ENCODE results near the gene CHI3L2.

CHI3L2 gene, protein sequence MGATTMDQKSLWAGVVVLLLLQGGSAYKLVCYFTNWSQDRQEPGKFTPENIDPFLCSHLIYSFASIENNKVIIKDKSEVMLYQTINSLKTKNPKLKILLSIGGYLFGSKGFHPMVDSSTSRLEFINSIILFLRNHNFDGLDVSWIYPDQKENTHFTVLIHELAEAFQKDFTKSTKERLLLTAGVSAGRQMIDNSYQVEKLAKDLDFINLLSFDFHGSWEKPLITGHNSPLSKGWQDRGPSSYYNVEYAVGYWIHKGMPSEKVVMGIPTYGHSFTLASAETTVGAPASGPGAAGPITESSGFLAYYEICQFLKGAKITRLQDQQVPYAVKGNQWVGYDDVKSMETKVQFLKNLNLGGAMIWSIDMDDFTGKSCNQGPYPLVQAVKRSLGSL

GRCh38 chr1:111227434-111227833 lies at the start of gene CHI3L2:
Gene CHI3L2 (plus strand): TSS chr1:111227713. CDS start chr1:111227730, 17 bp downstream.
- DNase-seq (ENCODE audit: low read depth in 2 of 2) = no peak

DNA sequence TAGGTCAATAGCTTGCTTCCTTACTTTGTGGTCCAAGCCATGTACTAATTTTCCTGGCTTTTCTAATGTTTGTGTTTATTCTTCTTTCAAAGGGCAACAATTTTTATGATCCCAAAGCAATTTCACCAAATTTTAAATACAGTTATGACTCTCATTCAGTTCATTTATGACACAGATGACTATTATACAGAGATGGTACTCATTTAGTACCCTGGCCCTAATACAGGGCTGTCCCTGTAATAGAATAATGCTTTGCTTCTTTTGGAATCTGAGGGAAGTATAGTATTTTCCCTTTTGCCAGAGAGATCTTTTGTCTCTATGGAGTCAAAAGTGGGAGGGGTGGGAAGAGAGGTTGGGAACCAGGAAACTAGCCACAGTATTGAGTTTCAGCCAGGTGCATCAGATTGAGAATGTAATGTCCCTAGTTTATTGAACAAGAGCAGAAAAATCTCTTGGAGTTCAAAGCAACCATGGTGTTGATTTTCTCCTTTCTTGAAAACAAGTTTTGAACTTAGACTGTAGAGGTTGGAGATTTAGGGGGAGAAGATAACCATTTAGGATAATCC lies 47.5 kb upstream of the CHI3L2 start:
- DNase-seq (ENCODE audit: low read depth in 2 of 2) = no peak

GRCh38 chr1:111182052-111182451 lies 45.5 kb upstream of the CHI3L2 start:
- no peak for DNase-seq (ENCODE audit: low read depth in 2 of 2)

- DNase-seq (ENCODE audit: low read depth in 2 of 2) = no peak
Measured at GRCh38 chr1:111183308-111184069, 44.0 kb upstream of the CHI3L2 start.

DNA sequence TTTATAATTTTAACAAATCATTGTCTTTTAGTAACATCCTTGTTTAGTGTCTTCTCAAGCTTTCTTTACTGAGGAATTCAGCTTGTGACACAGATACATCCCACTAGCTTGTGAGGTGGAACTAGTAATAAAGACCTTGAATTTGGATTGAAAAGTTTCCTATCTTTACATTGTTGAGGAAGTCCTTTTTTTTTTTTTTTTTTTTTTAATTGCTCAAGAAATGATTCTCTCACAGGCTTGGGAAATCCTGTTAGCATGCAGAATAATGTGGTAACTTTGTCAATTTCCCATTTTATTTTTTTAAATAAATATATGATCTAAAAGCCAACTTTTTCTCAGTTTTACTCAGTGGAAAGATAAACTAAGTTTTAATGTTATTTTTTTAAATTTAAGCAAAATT lies 42.9 kb upstream of the CHI3L2 start:
- no peak for DNase-seq (ENCODE audit: low read depth in 2 of 2)

- no peak for DNase-seq (ENCODE audit: low read depth in 2 of 2)
Measured at GRCh38 chr1:111190931-111191451, 36.5 kb upstream of the CHI3L2 start.

DNA sequence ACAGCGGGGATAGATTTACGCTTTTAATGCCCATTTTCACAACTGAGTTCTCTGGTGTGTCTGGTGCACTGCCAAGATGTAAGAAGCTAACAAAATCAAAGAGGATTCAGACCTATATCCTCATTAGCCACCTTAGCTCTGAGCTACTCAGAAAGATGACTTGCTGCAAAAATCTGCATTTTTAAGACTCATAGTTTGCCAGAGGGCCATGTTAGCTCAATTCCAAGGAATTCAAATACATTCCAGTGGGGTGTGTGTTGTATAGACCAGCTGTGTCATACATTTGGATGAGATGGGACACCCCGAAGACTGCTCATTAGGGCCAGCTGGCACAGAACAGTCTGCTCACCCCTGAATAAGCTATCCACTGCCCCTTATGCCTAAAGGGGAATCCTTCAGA lies 36.0 kb upstream of the CHI3L2 start:
- no peak for DNase-seq (ENCODE audit: low read depth in 2 of 2)

DNA sequence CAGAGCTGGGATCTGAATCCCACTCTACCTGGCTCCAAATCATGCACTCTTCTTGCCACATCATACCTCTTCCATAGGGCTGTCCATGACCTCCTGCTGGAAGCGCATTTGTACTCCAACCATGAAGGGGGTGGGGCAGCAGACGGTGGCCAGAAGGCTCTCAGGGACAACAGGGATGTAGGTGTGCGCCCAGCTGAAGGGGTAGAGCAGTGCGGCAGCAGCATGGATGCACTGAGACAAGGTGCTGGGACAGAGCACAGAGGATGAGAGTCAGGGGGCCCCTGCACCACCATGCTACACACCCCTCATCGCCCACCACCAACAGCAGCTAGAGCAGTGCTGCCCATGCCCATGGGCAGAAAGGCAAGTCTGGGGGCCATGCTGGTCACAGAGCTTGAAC lies 35.4 kb upstream of the CHI3L2 start:
- no peak for DNase-seq (ENCODE audit: low read depth in 2 of 2)

DNA sequence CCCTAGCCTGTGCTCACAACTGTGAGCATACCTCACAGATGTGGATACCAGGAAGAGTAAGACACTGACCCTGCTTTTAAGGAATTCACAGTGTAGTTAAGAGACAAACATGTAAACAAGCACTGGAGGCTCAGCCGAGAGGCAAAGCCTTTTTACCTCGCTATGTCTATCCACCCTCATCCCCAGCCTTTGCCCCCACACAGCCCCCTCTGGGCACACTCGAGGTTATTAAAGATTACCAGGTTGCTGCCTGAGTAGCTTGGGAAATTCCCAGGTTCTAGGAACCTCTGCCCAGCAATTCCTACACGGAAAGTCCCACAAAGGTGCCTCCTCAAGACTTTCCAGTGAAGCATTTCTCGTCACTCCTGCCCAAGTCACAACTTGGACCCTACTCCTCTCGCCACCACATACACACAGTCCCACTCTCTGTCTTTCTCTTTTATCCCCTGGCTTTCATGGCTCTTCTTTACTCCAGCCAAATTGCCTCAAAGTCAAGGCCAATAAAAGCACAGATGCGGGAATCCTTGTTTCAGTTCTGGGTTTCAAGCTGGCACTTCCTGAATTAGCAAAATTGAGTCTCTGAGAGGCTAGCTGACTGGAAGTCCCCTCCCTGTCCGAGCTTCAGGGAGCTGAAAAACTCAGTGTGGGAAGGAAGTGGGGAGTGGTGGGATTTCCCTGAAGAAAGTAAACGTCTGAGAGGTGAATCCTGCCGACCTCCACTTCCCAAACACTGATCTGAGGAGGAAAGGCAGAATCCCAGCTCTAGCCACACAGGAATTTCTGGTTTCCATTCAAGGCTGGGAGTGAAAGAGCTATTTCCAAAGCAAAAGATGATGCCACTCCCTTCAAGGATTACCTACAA lies 34.6 kb upstream of the CHI3L2 start:
- DNase-seq (ENCODE audit: low read depth in 2 of 2) = no peak

GRCh38 chr1:111193712-111194480 lies 33.6 kb upstream of the CHI3L2 start:
- DNase-seq (ENCODE audit: low read depth in 2 of 2) = no peak

DNA sequence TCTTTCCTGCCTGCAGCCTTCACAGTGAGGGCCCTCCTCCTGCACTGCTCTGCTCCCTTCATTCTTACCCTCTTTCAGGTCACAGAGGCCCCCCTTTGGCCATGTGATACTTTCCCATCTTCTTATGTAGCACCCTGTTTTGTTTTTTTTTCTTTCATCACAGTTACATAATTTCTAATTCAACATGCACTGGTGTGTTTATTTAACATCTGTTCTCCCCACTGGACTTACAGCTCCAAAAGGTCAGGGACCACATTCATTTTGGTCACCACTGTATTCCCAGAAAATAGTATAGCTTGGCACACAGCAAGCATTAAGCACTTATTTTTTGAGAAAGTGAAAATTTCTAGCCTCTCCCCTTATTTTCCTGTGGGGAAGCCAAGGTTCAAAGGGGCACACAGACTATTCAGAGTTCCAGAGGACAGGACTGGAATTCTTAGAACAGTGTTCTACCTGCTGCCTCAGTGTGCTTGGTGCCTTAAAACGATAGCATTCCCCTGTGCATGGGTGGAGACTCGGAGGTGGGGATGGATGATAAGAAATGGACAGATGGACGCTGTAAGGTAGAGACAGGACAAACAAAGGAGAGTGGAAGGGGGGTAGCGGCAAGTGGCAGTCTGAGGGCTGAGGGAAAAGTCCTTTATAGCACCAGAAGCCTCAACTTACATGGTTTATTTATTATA lies 32.4 kb upstream of the CHI3L2 start:
- no peak for DNase-seq (ENCODE audit: low read depth in 2 of 2)

- DNase-seq (ENCODE audit: low read depth in 2 of 2) = no peak
Measured at GRCh38 chr1:111196213-111196612, 31.3 kb upstream of the CHI3L2 start.

DNA sequence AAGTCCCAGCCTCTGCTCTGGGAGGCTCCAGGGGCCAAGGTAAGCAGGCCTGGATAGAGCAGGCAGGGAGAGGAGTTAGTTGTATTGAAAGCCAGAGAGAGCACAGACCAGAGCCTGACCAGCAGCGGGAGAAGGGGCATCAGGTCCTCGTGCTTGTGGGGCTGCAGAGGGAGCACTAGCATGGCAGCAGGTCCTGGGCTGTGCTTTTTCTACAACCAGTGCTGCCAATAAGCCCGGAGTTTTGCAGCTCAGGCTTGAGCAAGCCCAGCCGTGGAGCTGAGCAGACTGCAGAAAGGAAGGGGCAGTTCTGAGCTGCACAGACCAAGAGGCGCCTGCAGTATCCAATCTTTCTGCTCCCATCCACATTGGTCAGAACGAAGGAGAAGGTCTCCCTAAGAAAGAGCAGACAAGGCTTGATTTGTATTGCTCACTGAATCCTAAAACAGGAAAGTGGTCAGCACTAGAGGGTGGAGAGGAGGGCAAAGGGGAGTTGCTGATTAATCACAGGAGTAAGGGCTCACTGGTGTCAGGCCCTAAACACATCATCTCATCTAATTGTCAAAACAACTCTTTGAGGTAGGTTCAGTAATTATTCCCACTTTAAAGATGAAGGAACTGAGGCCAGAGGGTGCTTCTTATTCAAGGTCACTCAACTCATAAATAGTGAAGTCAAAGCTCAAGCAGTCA lies 29.8 kb upstream of the CHI3L2 start:
- DNase-seq (ENCODE audit: low read depth in 2 of 2) = peak in 1 of 2 donors; percentile 51

DNA sequence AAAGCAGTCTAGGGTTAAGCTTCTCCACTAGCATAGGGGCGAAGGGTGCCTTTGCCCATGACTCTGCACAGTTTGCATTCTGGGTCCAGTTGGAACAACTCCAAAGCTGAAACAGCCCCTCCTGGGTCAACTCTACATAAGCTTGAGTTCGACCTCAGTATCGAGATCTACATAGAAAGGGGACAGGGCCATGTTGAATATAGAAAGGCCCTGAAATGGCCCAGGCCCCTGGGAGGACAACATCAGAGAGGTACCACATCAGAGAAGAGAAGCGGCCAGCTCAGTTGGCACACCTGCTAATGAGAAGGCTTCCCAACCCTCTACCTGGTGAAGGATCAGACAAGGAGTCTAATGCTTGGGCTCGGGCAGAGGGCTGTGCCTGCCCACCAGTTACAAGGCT lies 28.7 kb upstream of the CHI3L2 start:
- DNase-seq (ENCODE audit: low read depth in 2 of 2) = no peak

DNA sequence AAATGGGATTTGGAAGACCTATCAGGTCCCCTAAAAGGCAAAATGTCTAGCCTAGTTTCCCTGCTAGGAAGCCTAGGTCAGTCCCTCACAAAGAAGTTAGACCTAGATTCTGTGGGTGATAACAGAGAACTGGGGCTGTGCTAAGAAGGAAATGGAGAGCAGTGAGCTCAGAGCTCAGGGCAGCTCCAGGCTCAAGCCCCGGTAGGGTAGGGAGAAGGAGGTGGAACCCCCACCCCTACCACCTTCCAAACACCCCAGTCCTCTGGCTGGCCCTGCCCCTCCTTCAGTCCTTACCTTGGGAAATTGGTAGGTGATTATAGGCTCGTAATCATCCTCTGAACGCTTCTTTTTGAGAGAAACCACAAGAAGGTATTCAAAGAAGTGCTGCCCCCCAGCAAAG lies 28.2 kb upstream of the CHI3L2 start:
- DNase-seq (ENCODE audit: low read depth in 2 of 2) = no peak

DNA sequence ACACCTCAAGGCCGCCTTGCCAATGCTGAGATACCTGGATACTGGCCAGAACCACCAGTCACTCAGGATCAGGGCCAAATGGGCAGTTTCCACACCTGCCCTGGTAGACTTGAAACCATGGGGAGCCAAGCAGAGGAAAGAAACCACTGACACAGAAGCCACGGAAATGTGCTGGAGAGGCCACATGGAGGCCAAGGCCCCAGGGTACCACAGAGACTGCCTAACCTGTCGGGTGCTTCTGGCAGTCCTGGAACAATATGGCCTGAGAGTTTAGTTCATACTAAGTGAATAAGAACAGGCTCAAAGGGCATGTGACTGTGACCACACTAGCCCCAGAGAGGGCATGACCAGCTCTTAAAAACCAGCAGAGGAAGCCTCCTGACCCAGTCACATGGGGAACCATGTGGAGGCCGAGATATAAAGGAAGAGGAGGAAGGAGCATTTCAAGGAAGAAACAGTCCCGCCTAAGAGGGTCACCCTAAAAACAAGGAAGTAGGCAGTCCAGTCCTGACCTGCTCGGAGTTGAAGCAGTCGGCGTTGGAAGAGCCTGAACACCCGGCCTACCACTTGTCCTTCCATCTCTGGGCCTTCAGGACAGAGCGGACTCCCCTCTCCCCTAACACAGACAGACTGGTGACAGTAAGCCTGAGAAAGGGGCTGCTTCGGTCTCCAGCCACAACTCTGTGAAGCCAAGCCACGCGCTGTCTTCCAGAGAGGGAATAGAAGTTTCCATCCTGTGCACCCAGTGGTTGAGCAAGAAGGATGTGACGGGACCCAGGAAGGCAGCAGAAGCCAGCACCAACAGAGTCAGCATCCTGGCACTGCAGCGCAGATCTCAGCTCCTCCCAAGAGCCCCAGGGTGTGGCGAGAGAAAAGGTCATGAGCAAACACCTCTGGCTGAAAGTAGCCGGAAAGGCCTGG lies 27.4 kb upstream of the CHI3L2 start, which contains the start of gene DENND2D:
DENND2D (minus strand) TSS at position 766 of the 921 bp plus-strand sequence; CDS start at position 579, 187 bp downstream.
- DNase-seq (ENCODE audit: low read depth in 2 of 2) = no peak

GRCh38 chr1:111200802-111201161 lies 26.7 kb upstream of the CHI3L2 start:
- no peak for DNase-seq (ENCODE audit: low read depth in 2 of 2)

DNA sequence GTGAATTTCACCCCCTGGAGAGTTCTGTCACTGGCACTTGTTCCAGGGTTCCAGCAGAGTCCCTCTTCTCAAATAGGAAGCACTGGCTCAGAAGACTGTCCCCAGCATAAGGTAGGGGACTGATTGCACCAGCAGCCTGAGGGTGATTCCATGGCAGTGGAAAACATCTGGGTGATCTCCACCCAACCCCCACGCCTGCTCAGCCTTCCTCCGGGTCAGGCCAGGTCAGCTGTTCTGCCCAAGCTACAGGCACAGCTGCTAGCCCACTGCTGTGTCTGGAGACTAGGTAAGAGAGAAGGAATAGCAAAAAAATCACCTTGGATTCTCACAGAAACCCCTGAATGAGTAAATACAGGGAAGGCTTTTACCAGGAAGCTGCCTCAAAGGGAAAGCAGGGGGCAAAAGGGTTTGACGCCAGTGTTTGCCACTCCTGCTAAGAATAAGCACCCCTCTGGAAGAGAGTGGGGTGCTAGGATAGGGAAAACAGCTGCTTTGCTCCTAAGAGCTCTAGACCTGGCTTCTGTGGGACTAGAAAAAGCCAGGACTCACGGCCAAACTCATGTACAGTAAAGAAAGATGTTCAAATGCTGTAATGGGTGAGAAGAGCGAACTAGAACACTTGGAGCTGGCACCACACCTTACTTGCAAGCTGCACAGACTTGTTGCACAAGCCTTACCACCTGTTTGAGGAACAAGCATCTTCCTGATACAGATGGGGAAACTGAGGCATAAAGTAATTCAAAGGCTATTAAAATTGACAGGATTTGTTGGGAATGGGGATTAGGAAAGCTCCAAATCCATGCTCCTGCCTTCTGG lies 26.0 kb upstream of the CHI3L2 start:
- no peak for DNase-seq (ENCODE audit: low read depth in 2 of 2)

Measured in stimulated activated CD4-positive, alpha-beta T cell treated with anti-CD3 and anti-CD28 coated beads, Interleukin-1b, Interleukin-23, amount 100 ng/mL, for 1 hour (primary cell).